Skin of body (tissue), 2 donors: ENCODE measurements around the gene COASY. TPM values are rescaled to one million over a fixed set of nuclear protein-coding genes. Genes with fewer than 3 reads are reported as not detected.
A peak's percentile ranks its signal among the peaks of the same experiment; 100 is the strongest.

Experiments
- DNase-seq: peaks from one replicate; lab custom pipeline; 2025; lab: John Stamatoyannopoulos, UW
- total RNA-seq: library from RNA; depleted of rRNA; stranded (reverse); fragments of >200 nt; gene quantifications from one replicate; pipeline ENCODE4 v1.2.3, GENCODE V29; 2014

Gene COASY
- total RNA-seq, 1 donor from 2014 or later: 14.6 TPM

GRCh38 chr17:42571435-42572225 is 9.7 kb downstream of the COASY start:
- no peak for DNase-seq

- DNase-seq: no peak
Observed at GRCh38 chr17:42573095-42573494, 11.1 kb downstream of the COASY start.

GRCh38 chr17:42574463-42574862 is 12.5 kb downstream of the COASY start:
- DNase-seq: no peak

- DNase-seq: no peak
Observed at GRCh38 chr17:42577140-42577531, 15.2 kb downstream of the COASY start.

- peak; percentile 90 for DNase-seq
Observed at GRCh38 chr17:42577532-42578281, 15.8 kb downstream of the COASY start, which contains the start of gene PSMC3IP. Gene PSMC3IP (minus strand): TSS chr17:42577729. CDS start chr17:42577686, 43 bp downstream.

GRCh38 chr17:42578282-42578869 is 16.4 kb downstream of the COASY start:
- peak; percentile 69 for DNase-seq

- DNase-seq: no peak
Observed at GRCh38 chr17:42579794-42580551, 18.0 kb downstream of the COASY start.

GRCh38 chr17:42581744-42582270 is 19.9 kb downstream of the COASY start:
- DNase-seq: no peak

GRCh38 chr17:42584880-42585279 is 22.9 kb downstream of the COASY start:
- DNase-seq: no peak

GRCh38 chr17:42585353-42585752 is 23.4 kb downstream of the COASY start:
- DNase-seq: no peak

GRCh38 chr17:42586514-42587230 is 24.7 kb downstream of the COASY start:
- DNase-seq: no peak

GRCh38 chr17:42590886-42591285 is 28.9 kb downstream of the COASY start:
- DNase-seq: no peak

- DNase-seq: no peak
Observed at GRCh38 chr17:42591411-42591810, 29.5 kb downstream of the COASY start.

GRCh38 chr17:42596386-42596785 is 34.4 kb downstream of the COASY start:
- no peak for DNase-seq

GRCh38 chr17:42598905-42599304 is 37.0 kb downstream of the COASY start:
- DNase-seq: no peak

- DNase-seq: no peak
Observed at GRCh38 chr17:42603318-42603717, 41.4 kb downstream of the COASY start.

- no peak for DNase-seq
Observed at GRCh38 chr17:42607769-42608168, 45.8 kb downstream of the COASY start.

- no peak for DNase-seq
Observed at GRCh38 chr17:42608305-42609181, 46.6 kb downstream of the COASY start.

- peak; percentile 99 for DNase-seq
Observed at GRCh38 chr17:42609182-42609813, 47.4 kb downstream of the COASY start, which contains the start of the genes RETREG3 and TUBG1. Gene RETREG3 (minus strand): TSS chr17:42609374. CDS start chr17:42609324, 50 bp downstream. Gene TUBG1 (plus strand): TSS chr17:42609683. CDS start chr17:42609738, 55 bp downstream.
